Hepatocyte (in vitro differentiated cells): Measurements from ENCODE around the gene PPP1CA.

Experiments
- CTCF ChIP-seq: fragments of 200-600 bp; sonication (generic); IDR thresholded peaks from 2 replicates; pipeline ENCODE4 v1.5.1; 2016; ENCODE audit warnings: antibody characterized with exemption, mild to moderate bottlenecking; ENCODE audit not compliant: poor library complexity
- EZH2 ChIP-seq: fragments of 200-600 bp; sonication (generic); IDR thresholded peaks from 2 replicates; pipeline ENCODE4 v1.6.1; 2016; ENCODE audit warnings: antibody characterized with exemption, mild to moderate bottlenecking, borderline replicate concordance
- EZH2phosphoT487 ChIP-seq: fragments of 200-600 bp; sonication (generic); IDR thresholded peaks from one replicate; pipeline ENCODE4 v1.6.1; 2018; ENCODE audit warnings: antibody characterized with exemption, mild to moderate bottlenecking, low read depth, moderate library complexity; ENCODE audit not compliant: unreplicated experiment, severe bottlenecking

- TF ChIP-seq CTCF (no peak), EZH2phosphoT487 (no peak), EZH2 (no peak)
These were observed 7.7 kb downstream of the PPP1CA start for GRCh38 chr11:67393990-67394389.
